ENCODE data around the gene B4GALNT3. TPM values are rescaled to one million over a fixed set of nuclear protein-coding genes. Genes with fewer than 3 reads are reported as not detected.

The B4GALNT3 gene
- total RNA-seq, 2 donors from 2014 or later, result 131 to 143 TPM

GRCh38 chr12:530821-531220 lies 71.1 kb downstream of the B4GALNT3 start:
- no peak for ATAC-seq
- intact Hi-C loops (cut with DNase I, micrococcal nuclease), result no loop called here
- DNase-seq, result no peak

- ATAC-seq, result no peak
- intact Hi-C loops (cut with DNase I, micrococcal nuclease), result no loop called here
- DNase-seq, result no peak
Measured at GRCh38 chr12:531951-532585, 72.3 kb downstream of the B4GALNT3 start.

GRCh38 chr12:532908-533565 lies 73.3 kb downstream of the B4GALNT3 start:
- intact Hi-C loops (cut with DNase I, micrococcal nuclease), result no loop called here
- no peak for ATAC-seq
- no peak for DNase-seq

- intact Hi-C loops (cut with DNase I, micrococcal nuclease), result no loop called here
- ATAC-seq (no peak), DNase-seq (no peak)
Measured at GRCh38 chr12:533718-534117, 74.0 kb downstream of the B4GALNT3 start.

GRCh38 chr12:534216-534615 lies 74.5 kb downstream of the B4GALNT3 start:
- DNase-seq, result no peak
- intact Hi-C loops (cut with DNase I, micrococcal nuclease), result no loop called here
- no peak for ATAC-seq

GRCh38 chr12:535396-535795 lies 75.7 kb downstream of the B4GALNT3 start:
- intact Hi-C loops (cut with DNase I, micrococcal nuclease), result no loop called here
- DNase-seq, result no peak
- ATAC-seq, result no peak

- DNase-seq (no peak), ATAC-seq (no peak)
- intact Hi-C loops (cut with DNase I, micrococcal nuclease), result no loop called here
Measured at GRCh38 chr12:536751-537245, 77.1 kb downstream of the B4GALNT3 start.

- ATAC-seq, result peak; percentile 77
- peak; percentile 75 to 81 for DNase-seq
- intact Hi-C loops (cut with DNase I, micrococcal nuclease), result no loop called here
Measured at GRCh38 chr12:537772-538171, 78.0 kb downstream of the B4GALNT3 start.

- ATAC-seq (peak; percentile 65), DNase-seq (peak; percentile 90 to 92)
- intact Hi-C loops (cut with DNase I, micrococcal nuclease), result no loop called here
Measured at GRCh38 chr12:538731-539539, 79.2 kb downstream of the B4GALNT3 start.

- DNase-seq (no peak), ATAC-seq (peak; percentile 55)
- intact Hi-C loops (cut with DNase I, micrococcal nuclease), result no loop called here
Measured at GRCh38 chr12:539540-540310, 80.0 kb downstream of the B4GALNT3 start.

- ATAC-seq, result no peak
- DNase-seq, result no peak
- intact Hi-C loops (cut with DNase I, micrococcal nuclease), result no loop called here
Measured at GRCh38 chr12:541676-542324, 82.1 kb downstream of the B4GALNT3 start.

GRCh38 chr12:542395-543113 lies 82.8 kb downstream of the B4GALNT3 start:
- ATAC-seq, result no peak
- DNase-seq, result no peak
- intact Hi-C loops (cut with DNase I, micrococcal nuclease), result no loop called here

- intact Hi-C loops (cut with DNase I, micrococcal nuclease), result no loop called here
- ATAC-seq (no peak), DNase-seq (no peak)
Measured at GRCh38 chr12:543114-543451, 83.3 kb downstream of the B4GALNT3 start.

GRCh38 chr12:544142-544541 lies 84.4 kb downstream of the B4GALNT3 start:
- intact Hi-C loops (cut with DNase I, micrococcal nuclease), result no loop called here
- no peak for DNase-seq
- no peak for ATAC-seq

GRCh38 chr12:544941-545635 lies 85.3 kb downstream of the B4GALNT3 start:
- DNase-seq (no peak), ATAC-seq (no peak)
- intact Hi-C loops (cut with DNase I, micrococcal nuclease), result loop anchor here (5.0 kb wide), 2 partner anchors 98 to 103 kb away; no protein-coding TSS in a partner anchor

GRCh38 chr12:545835-546234 lies 86.1 kb downstream of the B4GALNT3 start:
- intact Hi-C loops (cut with DNase I, micrococcal nuclease), result loop anchor here (5.0 kb wide), 2 partner anchors 99 to 104 kb away; no protein-coding TSS in a partner anchor
- ATAC-seq, result no peak

GRCh38 chr12:546265-546919 lies 86.7 kb downstream of the B4GALNT3 start:
- ATAC-seq (peak; percentile 11), DNase-seq (no peak)
- intact Hi-C loops (cut with DNase I, micrococcal nuclease), result loop anchor here (5.0 kb wide), 2 partner anchors 99 to 104 kb away; no protein-coding TSS in a partner anchor

More at GRCh38 chr12:545835-546234, 86.1 kb downstream of the B4GALNT3 start:
- no peak for DNase-seq

Data from left colon (tissue), 2 donors.